Activated CD4-positive, alpha-beta memory T cell treated with anti-CD3 and anti-CD28 coated beads for 36 hours (primary cell): ENCODE measurements around the gene ATG101. TPM values are rescaled to one million over a fixed set of nuclear protein-coding genes. Genes with fewer than 3 reads are reported as not detected.

Source experiments
- CTCF ChIA-PET: fragments of 350-600 bp; sonication (Branson Sonifier 250); formaldehyde crosslinking; loops from one replicate; lab custom pipeline; 2021; ENCODE audit warnings: antibody characterized with exemption, inconsistent platforms; lab: Charles Lee
- POLR2A ChIA-PET: fragments of 350-600 bp; sonication (Branson Sonifier 250); formaldehyde crosslinking; loops from one replicate; lab custom pipeline; 2021; ENCODE audit warnings: antibody characterized with exemption; lab: Charles Lee
- DNase-seq: peaks from one replicate; pipeline ENCODE4 v3.0.0-alpha.2; 2020
- H3K27ac Mint-ChIP-seq: one replicate; pipeline ENCODE4 v1.8.0; 2021; ENCODE audit warnings: mixed read lengths
- H3K27me3 Mint-ChIP-seq: one replicate; pipeline ENCODE4 v1.8.0; 2021; ENCODE audit warnings: mixed read lengths
- H3K36me3 Mint-ChIP-seq: one replicate; pipeline ENCODE4 v1.8.0; 2021; ENCODE audit warnings: mixed read lengths
- H3K4me1 Mint-ChIP-seq: one replicate; pipeline ENCODE4 v1.8.0; 2021; ENCODE audit warnings: low read depth, mixed read lengths
- H3K4me3 Mint-ChIP-seq: one replicate; pipeline ENCODE4 v1.8.0; 2021; ENCODE audit warnings: mild to moderate bottlenecking, mixed read lengths
- H3K9me3 Mint-ChIP-seq: one replicate; pipeline ENCODE4 v1.8.0; 2021; ENCODE audit warnings: mixed read lengths
- intact Hi-C: fragments of 100-400 bp; cut with micrococcal nuclease; formaldehyde crosslinking; loops from one replicate; pipeline ENCODE4 v1.15.1; 2023
- total RNA-seq, 2 experiments: library from RNA; stranded (reverse); gene quantifications; one replicate each; pipeline ENCODE4 v1.2.3, GENCODE V29; 2021

The ATG101 gene
- total RNA-seq, 2 experiments from 2014 or later: 35.7 to 38.0 TPM

- Mint-ChIP-seq H3K4me3 (peak overlapping the region; percentile 91), H3K9me3 (no peaks in the 10 kb centered on the region), H3K27me3 (no peaks in the 10 kb centered on the region), H3K36me3 (peaks cover 17% of the 10 kb centered on the region), H3K4me1 (peaks cover 47% of the 10 kb centered on the region), H3K27ac (peak overlapping the region; percentile 98)
- intact Hi-C loops: no loop called here
- no peak for DNase-seq
- CTCF ChIA-PET: interaction anchor here (0.8 to 16.3 kb wide), 14 partner anchors 11 to 936 kb away, joined by 3 to 407 read pairs (median 4); partner anchors contain the start of genes EIF4B and NR4A1
- POLR2A ChIA-PET: interaction anchor here (0.9 to 3.1 kb wide), 10 partner anchors 11 to 174 kb away, joined by 3 to 19 read pairs (median 4); partner anchors contain the start of genes NR4A1 and TAMALIN
These were observed 577 bp downstream of the ATG101 start for GRCh38 chr12:52070185-52070925.

DNA sequence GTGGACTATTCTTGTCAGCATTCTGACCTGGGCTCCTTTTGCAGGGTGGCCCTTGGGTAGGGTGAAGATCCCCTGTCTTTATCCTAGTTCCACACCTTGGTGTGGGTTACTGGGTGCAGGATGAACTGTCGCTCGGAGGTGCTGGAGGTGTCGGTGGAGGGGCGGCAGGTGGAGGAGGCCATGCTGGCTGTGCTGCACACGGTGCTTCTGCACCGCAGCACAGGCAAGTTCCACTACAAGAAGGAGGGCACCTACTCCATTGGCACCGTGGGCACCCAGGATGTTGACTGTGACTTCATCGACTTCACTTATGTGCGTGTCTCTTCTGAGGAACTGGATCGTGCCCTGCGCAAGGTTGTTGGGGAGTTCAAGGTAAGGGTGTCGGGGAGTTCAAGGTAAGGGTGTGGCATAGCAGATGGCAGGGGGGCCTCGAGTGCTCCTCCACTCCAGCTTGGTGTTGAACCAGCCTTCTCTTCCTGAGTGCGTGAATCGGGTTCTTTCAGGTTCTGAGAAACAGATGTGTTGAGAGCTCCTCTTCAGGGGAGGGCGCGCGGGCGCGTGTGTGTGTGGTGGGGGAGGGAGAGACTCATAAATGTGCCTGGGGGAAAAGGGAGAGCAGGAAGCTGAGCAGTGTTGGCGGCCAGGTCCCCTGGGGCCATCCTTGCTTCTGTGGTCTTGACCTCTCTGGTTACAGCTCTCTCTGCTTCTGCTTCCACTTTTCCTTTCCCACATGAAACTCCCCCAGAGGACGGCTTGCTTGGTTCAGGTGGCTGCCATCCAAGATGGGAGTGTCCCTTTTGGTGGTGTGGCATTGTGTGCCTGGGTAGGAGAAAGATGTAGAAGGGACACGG, 4.0 kb downstream of the ATG101 start:
- intact Hi-C loops: no loop called here
- no peak for DNase-seq
- Mint-ChIP-seq H3K36me3 (peaks cover 31% of the 10 kb centered on the region), H3K4me3 (no peak overlapping the region), H3K9me3 (no peaks in the 10 kb centered on the region), H3K27ac (no peak overlapping the region), H3K4me1 (peaks cover 40% of the 10 kb centered on the region), H3K27me3 (no peaks in the 10 kb centered on the region)
- CTCF ChIA-PET: interaction anchor here (16.3 kb wide), 1 partner anchor 46 kb away, joined by 407 read pairs; no protein-coding TSS in a partner anchor
- POLR2A ChIA-PET: no interaction called here

GRCh38 chr12:52074971-52075724, 5.4 kb downstream of the ATG101 start:
- POLR2A ChIA-PET: no interaction called here
- H3K36me3 Mint-ChIP-seq: peaks cover 31% of the 10 kb centered on the region

DNA sequence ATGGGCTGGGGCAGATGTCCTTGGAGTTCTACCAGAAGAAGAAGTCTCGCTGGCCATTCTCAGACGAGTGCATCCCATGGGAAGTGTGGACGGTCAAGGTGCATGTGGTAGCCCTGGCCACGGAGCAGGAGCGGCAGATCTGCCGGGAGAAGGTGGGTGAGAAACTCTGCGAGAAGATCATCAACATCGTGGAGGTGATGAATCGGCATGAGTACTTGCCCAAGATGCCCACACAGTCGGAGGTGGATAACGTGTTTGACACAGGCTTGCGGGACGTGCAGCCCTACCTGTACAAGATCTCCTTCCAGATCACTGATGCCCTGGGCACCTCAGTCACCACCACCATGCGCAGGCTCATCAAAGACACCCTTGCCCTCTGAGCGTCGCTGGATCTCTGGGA, 7.0 kb downstream of the ATG101 start:
- ChIA-PET POLR2A (no interaction called here), CTCF (interaction anchor here (16.3 kb wide), 1 partner anchor 49 kb away, joined by 407 read pairs; no protein-coding TSS in a partner anchor)
- Mint-ChIP-seq H3K4me3 (no peak overlapping the region), H3K36me3 (peaks cover 30% of the 10 kb centered on the region), H3K27me3 (no peaks in the 10 kb centered on the region), H3K9me3 (no peaks in the 10 kb centered on the region), H3K4me1 (peaks cover 22% of the 10 kb centered on the region), H3K27ac (no peak overlapping the region)
- intact Hi-C loops: no loop called here
- no peak for DNase-seq

More at GRCh38 chr12:52074971-52075724, 5.4 kb downstream of the ATG101 start:
- no peaks in the 10 kb centered on the region for H3K9me3 Mint-ChIP-seq
- CTCF ChIA-PET: interaction anchor here (16.3 kb wide), 1 partner anchor 48 kb away, joined by 407 read pairs; no protein-coding TSS in a partner anchor
- H3K27me3 Mint-ChIP-seq: no peaks in the 10 kb centered on the region
- DNase-seq: no peak
- no peak overlapping the region for H3K4me3 Mint-ChIP-seq
- no peak overlapping the region for H3K27ac Mint-ChIP-seq
- intact Hi-C loops: no loop called here
- peaks cover 36% of the 10 kb centered on the region for H3K4me1 Mint-ChIP-seq

DNA sequence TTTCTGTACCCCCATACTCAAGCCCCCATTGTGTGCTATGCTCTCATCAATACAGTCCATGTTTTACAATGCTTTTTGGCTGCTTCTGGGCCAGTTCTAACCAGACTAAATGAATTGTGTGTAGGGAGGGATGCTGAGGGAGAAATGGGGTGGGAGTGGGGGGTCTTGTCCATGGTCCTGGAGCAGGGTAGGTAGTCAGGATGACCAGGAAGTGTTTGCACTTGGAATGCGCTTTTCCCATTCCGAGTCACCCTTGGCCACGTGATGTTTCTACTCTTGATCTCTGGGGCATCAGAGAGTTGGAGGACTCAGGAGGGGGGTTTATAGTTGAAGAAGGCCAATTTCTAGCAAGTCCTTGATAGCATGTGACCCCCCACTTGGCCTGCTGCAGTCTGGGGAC, 8.5 kb downstream of the ATG101 start:
- Mint-ChIP-seq H3K27me3 (no peaks in the 10 kb centered on the region), H3K4me3 (no peak overlapping the region), H3K9me3 (no peaks in the 10 kb centered on the region), H3K27ac (no peak overlapping the region), H3K36me3 (peaks cover 27% of the 10 kb centered on the region), H3K4me1 (peaks cover 11% of the 10 kb centered on the region)
- POLR2A ChIA-PET: no interaction called here
- CTCF ChIA-PET: interaction anchor here (12.2 kb wide), 1 partner anchor 52 kb away, joined by 438 read pairs; no protein-coding TSS in a partner anchor
- DNase-seq: no peak
- intact Hi-C loops: no loop called here

DNA sequence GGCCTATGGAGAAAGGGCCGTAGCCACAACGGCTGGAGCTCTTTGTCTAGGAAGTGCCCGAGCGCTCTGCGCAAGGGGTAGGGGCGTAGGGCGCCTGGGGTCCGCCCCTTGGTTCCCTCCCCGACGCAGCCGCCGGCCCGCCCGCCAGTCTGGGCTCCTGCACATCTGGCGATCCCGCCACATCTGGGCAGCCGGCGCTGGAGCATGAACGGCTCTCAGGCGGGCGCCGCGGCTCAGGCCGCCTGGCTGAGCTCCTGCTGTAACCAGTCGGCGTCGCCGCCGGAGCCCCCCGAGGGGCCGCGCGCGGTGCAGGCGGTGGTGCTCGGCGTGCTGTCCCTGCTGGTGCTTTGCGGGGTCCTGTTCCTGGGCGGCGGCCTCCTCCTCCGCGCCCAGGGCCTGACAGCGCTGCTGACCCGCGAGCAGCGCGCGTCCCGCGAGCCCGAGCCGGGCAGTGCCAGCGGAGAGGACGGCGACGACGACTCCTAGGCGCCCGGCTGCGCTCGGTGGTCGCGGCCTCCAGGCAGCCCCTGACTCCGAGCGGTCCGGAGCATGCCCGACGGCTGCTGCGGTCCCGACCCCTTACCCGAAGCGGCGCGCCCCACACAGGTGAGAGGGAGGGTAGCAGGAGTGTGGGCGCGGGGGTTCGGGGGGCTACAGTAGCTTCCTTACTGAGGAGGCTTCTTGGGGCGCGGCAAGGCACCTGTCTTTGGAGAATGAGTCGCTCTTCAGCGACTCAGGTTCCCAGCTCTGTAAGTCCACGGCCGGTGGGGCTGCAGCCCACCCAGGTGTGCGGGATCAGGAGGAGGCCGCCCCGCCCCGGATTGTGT, 10.0 kb downstream of the ATG101 start, which contains the start of gene SMIM41:
SMIM41 (plus strand) TSS at position 129 of the 827 bp plus-strand sequence; CDS start at position 205, 76 bp downstream.
- ChIA-PET POLR2A (no interaction called here), CTCF (interaction anchor here (0.8 to 12.2 kb wide), 3 partner anchors 9 to 53 kb away, joined by 3 to 438 read pairs (median 38); partner anchors contain the start of gene ATG101)
- no peak for DNase-seq
- intact Hi-C loops: loop anchor here (5.0 kb wide), 1 partner anchor 43 kb away; no protein-coding TSS in a partner anchor
- Mint-ChIP-seq H3K27ac (no peak within 1 kb of the TSS), H3K4me3 (no peak within 1 kb of the TSS), H3K4me1 (peaks cover 4% of the 10 kb centered on the region), H3K36me3 (peaks cover 16% of the 10 kb centered on the region), H3K27me3 (no peaks in the 10 kb centered on the region), H3K9me3 (no peaks in the 10 kb centered on the region)

GRCh38 chr12:52080403-52081251, 10.8 kb downstream of the ATG101 start:
- Mint-ChIP-seq H3K4me1 (peaks cover 4% of the 10 kb centered on the region), H3K27me3 (no peaks in the 10 kb centered on the region), H3K4me3 (no peak overlapping the region), H3K9me3 (no peaks in the 10 kb centered on the region), H3K27ac (no peak overlapping the region), H3K36me3 (peaks cover 15% of the 10 kb centered on the region)
- ChIA-PET POLR2A (interaction anchor here (1.0 kb wide), 1 partner anchor 29 kb away, joined by 3 read pairs; the partner anchor contains the start of gene NR4A1), CTCF (interaction anchor here (1.0 to 12.2 kb wide), 4 partner anchors 10 to 247 kb away, joined by 3 to 438 read pairs (median 20); partner anchors contain the start of gene ATG101)
- no peak for DNase-seq
- intact Hi-C loops: loop anchor here (5.0 kb wide), 1 partner anchor 42 kb away; no protein-coding TSS in a partner anchor

DNA sequence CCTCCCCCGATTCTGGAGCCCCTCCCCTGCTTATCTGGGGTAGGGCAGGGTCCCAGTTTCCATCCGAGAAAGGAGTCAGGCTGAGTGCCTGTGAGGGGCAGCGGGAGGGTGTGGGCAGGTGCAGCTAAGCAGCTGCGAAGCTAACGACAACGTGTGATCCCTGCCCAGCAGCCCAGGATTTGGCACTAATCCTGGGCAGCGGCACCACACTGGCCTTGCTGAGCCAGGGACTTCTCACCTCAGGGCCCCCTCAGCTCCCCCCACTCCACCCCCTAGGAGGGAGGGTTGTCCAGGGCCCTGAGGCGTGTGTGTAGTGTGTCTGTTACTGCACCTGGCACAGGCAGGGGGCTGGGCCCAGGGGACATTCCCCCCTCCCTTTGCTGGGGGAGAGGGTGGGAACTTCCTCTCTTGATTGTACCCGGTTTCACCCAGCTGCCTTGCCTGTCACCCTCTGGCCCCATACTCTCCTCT, 11.5 kb downstream of the ATG101 start:
- CTCF ChIA-PET: interaction anchor here (1.0 to 12.2 kb wide), 4 partner anchors 11 to 247 kb away, joined by 3 to 438 read pairs (median 20); partner anchors contain the start of gene ATG101
- H3K36me3 Mint-ChIP-seq: peaks cover 12% of the 10 kb centered on the region
- H3K9me3 Mint-ChIP-seq: no peaks in the 10 kb centered on the region
- POLR2A ChIA-PET: interaction anchor here (1.0 to 1.1 kb wide), 2 partner anchors 30 kb away, joined by 3 read pairs; partner anchors contain the start of gene NR4A1
- intact Hi-C loops: loop anchor here (5.0 kb wide), 1 partner anchor 41 kb away; no protein-coding TSS in a partner anchor
- no peak overlapping the region for H3K4me3 Mint-ChIP-seq
- no peaks in the 10 kb centered on the region for H3K27me3 Mint-ChIP-seq
- no peak for DNase-seq
- H3K27ac Mint-ChIP-seq: no peak overlapping the region
- H3K4me1 Mint-ChIP-seq: peaks cover 4% of the 10 kb centered on the region

GRCh38 chr12:52082026-52082668, 12.4 kb downstream of the ATG101 start:
- no peak overlapping the region for H3K27ac Mint-ChIP-seq
- no peak overlapping the region for H3K4me3 Mint-ChIP-seq
- no peaks in the 10 kb centered on the region for H3K9me3 Mint-ChIP-seq
- H3K27me3 Mint-ChIP-seq: no peaks in the 10 kb centered on the region
- CTCF ChIA-PET: interaction anchor here (0.9 to 12.2 kb wide), 17 partner anchors 9 to 246 kb away, joined by 3 to 438 read pairs (median 4); partner anchors contain the start of genes ATG101, NR4A1 and TAMALIN
- peaks cover 5% of the 10 kb centered on the region for H3K36me3 Mint-ChIP-seq
- DNase-seq: no peak
- POLR2A ChIA-PET: interaction anchor here (1.1 to 1.3 kb wide), 2 partner anchors 31 to 56 kb away, joined by 3 read pairs; partner anchors contain the start of gene NR4A1
- intact Hi-C loops: loop anchor here (5.0 kb wide), 1 partner anchor 40 kb away; no protein-coding TSS in a partner anchor
- peaks cover 4% of the 10 kb centered on the region for H3K4me1 Mint-ChIP-seq
